Central memory CD4-positive, alpha-beta T cell (primary cell): Measurements from ENCODE around the gene SPDYE2.
"Not testable (repeated sequence)": the region's sequence is repeated elsewhere in the genome, so short reads cannot be mapped to it uniquely, and the experiment has no call there.

Experiments
- DNase-seq: peaks from one replicate; pipeline ENCODE4 v3.0.0; 2022
- total RNA-seq, 3 experiments: gene quantifications; one replicate each; lab custom pipeline; 2026; lab: John Stamatoyannopoulos, UW

The SPDYE2 gene, protein sequence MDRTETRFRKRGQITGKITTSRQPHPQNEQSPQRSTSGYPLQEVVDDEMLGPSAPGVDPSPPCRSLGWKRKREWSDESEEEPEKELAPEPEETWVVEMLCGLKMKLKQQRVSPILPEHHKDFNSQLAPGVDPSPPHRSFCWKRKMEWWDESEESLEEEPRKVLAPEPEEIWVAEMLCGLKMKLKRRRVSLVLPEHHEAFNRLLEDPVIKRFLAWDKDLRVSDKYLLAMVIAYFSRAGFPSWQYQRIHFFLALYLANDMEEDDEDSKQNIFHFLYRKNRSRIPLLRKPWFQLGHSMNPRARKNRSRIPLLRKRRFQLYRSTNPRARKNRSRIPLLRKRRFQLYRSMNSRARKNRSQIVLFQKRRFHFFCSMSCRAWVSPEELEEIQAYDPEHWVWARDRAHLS
- 0 reads per million in 3 experiments for total RNA-seq

DNA sequence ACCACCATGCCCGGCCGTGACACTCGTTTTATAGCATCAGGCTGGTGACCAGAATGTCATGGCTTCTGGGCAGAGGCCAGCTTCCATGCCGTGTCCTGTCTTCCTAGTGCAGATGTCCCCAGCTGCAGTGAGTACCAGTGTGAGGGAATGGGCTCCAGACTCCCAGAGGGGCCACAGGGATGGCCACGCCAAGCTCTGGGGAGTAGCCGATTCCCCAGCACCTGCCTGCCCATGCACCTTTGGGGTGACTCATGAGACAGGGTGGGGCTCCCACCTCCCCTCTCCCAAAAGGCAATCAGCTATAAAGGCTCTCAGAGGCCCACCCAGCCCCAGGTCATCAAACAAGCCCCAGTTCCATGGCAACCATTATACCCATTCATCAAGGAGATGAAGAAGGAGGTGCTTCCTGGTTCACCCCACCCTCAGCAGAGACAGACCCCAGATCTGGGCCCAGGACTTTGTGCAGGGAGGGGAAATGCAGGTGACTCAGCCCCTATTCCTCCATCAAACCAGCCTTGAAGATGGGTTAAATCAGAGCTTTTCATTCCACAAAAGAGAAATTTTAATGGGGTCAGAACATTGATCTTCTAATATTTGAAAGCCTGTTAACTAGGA, at the start of gene SPDYE2:
TSS of gene SPDYE2 (plus strand) at position 419 of the 615 bp plus-strand sequence. CDS start 2,030 bp downstream, outside the sequence.
- not testable (repeated sequence) for DNase-seq

DNA sequence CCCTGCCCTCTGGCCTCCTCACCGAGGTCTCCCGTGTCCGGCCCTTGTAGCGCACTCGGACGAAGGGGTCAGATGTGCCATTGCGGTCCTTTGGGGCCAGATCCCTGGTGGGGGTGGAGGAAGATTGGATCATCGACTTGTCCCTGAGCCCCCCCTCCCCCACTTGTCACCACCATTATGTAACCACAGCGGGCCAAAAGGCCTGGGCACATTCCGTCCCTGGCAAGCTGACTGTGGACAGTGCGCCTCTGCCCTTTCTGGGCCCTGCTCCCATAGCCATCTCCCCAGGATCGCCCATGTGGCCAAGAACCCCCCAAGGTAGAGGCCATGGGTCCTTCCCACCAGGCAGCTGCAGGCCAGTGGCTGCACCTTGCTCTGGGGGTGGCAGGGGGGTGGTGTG, 47.9 kb upstream of the SPDYE2 start:
- not testable (repeated sequence) for DNase-seq

DNA sequence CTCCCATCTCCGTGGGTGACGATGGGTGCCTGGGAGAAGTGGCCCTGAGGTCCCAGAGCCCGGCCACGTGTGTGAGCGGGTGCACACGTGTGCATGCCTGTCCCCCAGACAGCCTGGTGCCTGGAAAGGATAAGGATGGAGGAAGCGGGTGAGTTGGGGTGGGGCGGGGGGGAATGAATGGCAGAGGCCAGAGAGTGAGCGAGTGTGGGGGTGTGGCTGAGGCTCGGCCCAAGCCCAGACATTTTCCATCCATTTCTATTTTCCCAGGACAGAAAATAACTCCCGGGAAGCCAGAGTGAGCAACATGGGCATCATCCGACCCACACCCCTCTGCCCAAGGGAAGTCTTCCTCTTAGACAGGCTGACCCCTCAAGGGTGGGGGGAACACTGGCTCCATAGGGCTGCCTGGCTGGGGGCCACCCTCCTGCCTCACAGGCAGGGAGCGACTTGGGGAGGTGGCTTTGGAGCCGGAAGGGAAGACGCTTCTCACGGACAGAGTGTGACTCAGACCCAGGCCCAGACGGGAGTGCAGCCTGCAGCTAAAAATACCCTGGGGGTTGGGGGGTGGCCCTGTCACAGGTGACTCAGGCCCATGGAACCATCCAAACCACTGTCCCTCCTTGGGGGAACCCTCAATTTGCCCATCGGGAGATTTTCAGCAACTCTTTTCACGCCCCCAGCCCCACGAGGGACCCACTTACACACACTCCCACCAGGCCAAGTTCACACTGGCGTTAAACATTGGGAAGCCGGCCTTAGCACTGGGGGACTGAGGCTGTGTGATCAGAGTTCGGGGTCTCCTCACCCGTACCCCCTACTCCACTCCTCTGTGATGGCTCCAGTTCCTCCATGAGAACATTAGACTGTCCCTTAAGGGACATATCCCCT, 45.5 kb upstream of the SPDYE2 start:
- DNase-seq, result not testable (repeated sequence)

DNA sequence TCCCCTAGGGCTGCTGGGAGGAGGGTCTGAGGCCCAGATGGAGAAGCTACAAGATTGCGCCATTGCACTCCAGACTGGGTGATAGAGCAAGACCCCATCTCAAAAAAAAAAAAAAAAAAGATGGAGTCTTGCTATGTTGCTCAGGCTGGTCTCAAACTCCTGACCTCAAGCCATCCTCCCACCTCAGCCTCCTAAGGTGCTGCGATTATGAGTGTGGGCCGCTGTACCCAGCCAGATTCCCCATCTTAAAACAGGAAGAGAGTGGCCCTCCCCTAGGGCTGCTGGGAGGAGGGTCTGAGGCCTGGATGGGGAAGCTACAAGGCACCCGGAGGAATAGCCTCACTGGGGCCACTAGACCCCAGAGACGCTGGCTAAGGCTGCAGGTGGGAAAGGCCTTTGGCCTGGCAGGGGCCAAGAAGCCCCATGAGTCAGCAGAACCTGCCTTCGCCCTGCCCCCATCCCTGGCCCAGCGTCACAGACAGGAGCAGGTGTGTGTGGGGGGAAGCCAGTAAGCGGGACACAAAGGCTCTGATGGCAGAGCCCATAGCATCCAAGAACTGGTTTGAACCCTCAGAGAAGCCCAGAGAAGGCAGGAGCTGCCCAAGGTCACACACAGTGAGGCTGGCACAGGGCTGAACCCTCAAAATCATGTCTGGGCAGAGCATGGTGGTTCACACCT, 43.5 kb upstream of the SPDYE2 start:
- not testable (repeated sequence) for DNase-seq

DNA sequence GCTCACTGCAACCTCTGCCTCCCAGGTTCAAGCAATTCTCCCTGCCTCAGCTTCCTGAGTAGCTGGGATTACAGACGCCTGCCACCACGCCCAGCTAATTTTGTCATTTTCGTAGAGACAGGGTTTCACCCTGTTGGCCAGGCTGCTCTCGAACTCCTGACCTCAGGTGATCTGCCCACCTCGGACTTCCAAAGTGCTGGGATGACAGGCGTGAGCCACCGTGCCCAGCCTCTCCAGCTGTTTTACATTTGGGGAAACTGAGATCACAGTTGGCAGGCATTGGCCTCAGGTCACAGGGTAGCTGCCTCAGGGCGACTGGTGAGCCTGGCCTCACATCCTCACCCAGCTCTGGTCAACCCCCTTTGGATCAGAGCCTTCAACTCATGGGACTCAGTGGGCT, 40.5 kb upstream of the SPDYE2 start:
- DNase-seq, result not testable (repeated sequence)

DNA sequence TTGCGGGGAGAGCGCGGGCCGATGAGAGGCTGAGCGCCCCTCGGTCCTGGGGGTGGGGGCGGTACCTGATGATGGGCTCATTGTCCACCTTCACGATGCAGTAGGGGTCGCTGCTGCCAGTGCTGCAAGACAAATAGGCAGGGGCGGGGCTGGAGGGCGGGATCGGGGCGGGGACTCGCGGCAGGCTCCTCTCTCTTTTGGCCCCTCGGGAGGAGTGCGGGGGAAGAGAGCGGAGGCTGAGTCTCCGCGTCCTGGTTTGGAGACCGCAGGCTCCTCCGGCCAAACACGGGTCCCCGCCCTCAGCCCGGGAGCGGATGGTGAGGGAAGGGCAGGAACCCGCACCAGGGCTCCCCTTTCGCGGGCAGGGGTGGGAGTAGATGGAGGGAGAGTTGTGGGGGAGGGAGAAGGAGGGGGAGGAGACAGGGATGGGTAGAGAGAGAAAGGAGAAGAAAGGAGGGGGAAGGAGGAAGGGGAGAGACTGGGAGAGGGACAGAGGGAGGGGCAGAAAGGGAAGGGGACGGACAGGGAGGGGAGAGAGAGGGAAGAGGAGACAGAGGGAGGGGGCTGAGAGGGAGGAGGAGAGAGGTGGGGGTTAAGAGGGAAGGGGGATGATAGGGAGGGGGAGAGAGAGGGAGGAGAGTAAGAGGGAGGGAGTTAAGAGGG, 39.0 kb upstream of the SPDYE2 start:
- DNase-seq, result not testable (repeated sequence)

DNA sequence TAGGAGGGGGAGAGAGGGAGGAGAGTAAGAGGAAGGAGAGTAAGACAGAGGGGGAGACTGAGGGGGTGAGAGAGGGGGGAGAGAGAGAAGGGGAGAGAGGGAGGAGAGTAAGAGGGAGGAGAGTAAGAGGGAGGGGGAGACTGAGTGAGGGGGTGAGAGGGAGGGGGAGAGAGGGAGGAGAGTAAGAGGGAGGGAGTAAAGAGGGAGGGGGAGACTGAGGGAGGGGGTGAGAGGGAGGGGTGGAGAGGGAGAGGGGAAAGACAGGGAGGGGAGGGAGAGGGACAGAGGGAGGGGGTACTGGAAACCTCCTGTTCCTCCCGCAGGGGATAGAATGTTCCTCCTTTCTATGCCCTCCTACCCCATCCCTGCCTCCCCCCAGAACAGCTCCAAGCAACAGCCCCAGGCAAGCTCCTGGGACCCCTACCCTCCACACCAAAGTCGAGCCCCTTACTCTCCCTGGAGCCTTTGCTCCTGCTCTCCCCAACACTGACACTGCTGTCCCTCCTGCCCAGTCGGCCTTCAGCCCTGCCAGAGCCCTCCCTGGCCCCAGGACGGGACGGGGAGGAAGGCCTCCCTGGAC, 38.3 kb upstream of the SPDYE2 start:
- DNase-seq, result not testable (repeated sequence)

DNA sequence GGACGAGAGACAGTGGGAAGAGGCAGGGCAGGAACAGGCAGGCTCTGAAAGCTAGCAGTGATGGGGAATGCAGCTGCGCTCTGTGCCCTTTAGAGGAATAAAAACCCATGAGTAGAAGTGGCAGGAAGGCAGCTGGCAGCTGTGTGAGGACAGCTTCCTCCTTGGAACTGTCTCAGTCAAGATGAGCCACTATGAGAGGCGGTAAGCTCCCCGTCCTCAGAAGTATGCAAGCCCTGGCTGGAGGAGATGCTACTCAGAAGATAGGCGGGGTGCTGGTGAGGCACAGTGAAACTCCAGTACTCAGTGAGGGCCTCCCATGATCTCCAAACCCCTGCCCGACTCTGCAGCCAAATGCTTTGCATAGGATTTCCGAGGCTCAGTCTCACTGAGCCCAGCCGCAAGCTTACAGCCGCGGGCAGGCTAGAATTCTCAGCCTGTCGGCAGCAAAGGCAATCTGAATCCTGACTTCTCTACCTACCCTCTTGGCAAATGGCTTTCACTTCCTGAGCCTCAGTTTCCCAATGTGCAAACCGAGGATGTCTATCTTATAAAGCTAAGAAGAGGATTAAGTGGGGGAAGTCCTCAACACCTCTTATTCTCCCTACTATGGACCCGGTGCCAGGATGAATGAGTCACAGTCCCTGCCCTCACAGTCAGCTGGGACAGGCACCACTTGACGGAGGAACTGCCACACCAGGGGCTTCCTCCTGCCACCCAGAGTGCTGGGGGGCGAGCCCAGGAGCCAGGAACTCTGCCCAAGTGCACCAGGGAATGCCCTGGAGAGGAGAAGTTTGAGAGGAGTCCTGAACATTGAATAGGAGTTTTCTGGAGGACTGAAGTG, 35.9 kb upstream of the SPDYE2 start:
- DNase-seq, result not testable (repeated sequence)

DNA sequence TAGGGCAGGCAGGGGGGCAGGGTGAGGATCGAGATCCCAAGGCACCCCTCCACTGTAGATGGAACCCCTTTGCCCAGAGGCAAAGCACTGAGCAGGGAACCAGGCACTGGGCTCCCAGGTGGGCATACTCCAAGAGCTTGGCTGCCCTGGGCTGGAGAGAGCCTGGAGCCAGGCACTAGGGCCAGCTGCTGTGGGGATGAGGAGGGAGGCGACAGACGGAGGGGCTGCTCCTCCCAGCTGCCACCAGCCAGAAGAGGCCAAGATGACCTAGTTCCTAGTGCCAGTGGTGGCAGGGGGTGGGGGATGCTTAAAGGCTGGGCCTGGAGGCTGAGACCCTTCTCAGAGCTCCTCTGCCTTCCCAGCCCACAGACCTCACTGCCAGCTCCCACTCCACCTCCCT, 35.1 kb upstream of the SPDYE2 start:
- not testable (repeated sequence) for DNase-seq

DNA sequence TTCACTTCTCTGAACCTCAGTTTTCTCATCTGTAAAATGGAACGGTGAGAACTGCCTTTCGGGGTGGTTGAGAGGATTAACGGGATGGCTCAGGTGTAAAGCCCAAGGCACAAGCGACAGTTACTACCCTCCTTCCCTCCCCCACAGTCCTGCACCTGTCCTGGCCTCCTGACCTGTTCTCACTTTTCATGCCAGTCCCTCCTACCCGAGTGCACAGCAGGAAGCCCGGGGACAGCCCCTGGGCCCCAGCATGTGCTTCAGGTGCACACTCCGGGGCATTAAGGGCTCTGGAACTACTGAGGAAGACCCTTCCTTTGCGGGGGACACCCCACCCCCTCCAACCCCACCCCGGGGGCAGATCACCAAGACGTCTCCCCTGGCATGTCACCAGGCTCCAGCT, 34.1 kb upstream of the SPDYE2 start:
- DNase-seq, result not testable (repeated sequence)

DNA sequence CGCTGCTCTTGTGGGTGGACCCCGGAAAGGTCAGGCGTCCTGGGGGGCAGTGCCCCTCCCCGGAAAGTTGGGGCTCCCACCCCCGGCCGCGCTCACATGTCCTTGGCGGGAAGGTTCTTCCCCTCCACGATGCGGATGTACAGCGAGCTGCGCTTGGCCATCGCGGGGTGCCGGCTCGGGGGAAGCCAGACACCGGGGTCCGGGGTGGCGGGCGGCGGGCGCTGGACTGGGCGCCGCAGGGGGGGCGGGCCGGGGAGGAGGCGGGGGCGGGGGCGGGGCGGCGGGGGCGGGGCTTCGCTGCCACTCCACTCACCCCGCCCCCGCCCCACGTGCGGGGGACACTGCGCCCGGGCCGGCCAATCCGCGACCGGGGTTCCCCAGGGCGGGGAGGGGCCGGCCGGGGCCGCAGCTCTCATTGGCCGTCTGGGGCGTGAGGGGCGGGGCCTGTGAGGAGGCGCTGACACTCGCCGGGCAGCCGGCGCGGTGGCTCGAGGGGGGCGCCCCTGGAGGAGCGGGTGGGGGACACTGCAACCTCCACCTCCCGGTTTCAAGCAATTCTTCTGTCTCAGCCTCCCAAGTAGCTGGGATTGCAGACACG, 33.4 kb upstream of the SPDYE2 start, which contains the start of gene RASA4B:
TSS of gene RASA4B (minus strand) at position 228 of the 598 bp plus-strand sequence. CDS start at position 161, 67 bp downstream.
- not testable (repeated sequence) for DNase-seq

DNA sequence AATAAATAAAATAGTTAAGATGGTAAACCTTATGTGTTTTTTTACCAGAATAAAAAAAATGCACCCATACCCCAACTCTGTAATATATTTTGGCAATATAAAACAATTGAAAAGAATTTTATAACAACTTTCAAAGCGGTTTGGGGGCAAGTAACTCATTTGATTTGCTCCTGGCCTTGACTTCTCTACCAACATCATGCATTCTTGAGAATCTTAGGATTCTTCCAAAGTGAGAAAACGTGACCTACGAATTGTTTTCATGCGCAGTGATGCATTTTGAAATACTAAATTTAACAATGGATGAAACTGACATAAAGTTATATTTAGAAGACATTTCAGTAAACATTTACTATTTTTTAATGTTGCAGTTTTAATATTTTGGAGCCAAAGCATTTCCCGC, 30.2 kb upstream of the SPDYE2 start:
- not testable (repeated sequence) for DNase-seq

DNA sequence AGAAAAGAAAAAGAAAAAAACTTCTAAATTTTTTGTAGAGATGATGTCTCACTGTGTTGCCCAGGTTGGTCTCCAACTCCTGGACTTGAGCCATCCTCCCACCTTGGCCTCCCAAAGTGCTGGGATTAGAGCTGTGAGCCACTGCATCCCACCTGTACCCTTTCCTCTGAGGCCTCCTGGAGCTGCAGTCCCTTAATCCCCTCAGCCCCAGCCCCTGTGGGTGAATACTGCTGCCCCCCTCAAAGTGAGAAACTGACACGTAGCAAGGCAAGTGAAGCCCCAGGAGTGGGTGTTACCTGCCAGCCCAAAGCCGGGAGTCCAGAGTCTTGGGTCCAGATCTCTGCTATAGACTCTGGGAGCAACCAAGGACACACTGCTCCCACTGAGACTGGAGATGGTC, 26.2 kb upstream of the SPDYE2 start:
- not testable (repeated sequence) for DNase-seq

DNA sequence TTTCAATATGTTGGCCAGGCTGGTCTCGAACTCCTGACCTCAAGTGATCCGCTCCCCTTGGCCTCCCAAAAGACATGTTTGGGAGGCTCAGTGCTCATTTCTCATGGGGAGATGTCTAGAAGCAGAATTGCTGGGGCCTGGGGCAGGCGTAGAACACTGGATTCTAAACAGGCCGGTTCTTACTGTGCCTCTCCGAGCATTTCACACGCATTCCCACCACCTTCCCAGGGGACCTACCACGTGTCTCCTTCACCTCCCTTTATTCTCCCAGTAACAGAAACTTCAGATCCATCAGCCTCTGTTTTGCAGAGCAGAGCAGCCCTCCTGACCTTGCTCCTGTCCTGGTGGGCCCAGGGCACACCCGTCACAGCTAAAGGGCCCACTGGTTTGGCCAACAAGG, 23.8 kb upstream of the SPDYE2 start:
- not testable (repeated sequence) for DNase-seq

DNA sequence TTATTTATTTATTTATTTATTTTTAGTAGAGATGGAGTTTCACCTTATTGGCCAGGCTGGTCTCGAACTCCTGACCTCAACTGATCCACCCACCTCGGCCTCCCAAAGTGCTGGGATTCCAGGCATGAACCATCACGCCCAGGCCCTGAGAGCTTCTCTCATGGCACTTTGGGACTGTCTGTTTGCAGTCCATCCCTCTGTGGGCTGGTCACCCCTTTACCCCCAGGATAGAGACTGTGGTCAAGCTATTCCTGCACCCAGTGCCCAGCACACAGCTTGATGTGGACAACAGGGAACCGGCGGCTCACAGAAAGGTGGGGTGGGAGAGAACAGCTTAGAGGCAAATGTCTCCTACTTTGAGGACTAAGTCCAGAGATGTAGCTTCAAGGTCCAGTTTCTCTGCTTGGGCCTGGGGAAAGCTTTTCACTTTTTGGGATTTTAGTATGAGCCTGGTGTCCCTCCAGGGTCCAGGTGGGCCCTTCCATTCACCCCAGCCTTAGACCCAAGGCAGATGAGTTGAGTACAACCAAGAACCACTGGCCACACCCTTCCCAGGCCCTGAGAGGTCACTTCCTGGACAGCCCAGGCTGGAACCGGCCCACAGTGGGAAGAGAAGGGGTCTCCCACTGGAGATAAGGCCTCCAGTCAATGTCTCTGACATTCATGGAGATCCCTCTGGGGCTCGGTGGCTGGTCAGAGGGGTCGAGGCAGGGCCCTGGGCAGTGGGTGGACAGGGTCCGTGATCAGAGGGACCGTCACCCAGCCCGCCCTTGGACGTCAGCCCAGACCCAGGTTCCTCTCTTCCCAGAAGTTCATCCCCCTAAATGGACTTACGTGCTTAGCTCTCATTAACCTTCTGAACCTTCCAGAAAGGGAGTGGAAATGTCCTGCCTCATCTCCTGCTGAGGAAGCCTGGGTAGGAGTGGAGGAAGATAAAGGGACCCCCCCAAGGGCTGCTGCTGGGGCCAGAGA, 22.9 kb upstream of the SPDYE2 start:
- DNase-seq, result not testable (repeated sequence)

DNA sequence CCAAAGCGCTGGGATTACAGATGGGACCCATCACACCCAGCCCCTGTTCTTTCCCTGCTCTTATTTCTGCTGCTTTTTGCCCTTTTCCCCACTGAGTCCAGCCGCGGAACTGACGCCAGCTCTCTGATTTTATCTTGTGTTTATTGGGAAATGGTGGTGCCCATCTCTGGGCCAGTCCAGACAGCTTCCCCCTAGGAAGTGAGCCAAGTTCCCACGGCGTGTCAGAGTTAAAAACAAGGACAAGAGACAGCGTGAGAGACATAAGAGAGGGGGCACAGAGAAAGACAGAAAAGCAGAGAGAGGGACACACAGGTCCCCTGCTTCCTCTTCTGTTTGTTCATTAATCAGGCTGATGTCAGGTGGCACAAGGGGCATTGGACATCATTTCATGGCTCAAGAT, 19.4 kb upstream of the SPDYE2 start:
- not testable (repeated sequence) for DNase-seq

DNA sequence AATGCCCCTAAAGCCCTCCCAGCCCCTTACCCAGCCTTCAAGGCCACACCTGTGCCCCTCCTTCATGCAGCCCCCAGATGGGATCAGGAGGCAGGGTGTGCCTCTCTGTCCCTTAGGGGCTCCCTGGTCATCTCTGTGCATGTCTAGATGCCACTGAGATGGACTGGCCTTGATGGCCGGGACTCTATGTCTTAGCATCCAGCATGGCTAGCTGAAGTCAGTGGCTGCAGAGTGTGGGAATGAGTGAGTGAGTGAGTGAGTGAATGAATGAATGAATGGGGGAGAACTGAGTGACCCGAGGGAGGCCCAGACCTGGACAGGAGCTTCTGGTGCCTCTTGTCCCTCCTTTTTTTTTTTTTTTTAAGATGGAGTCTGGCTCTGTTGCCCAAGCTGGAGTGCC, 18.9 kb upstream of the SPDYE2 start:
- DNase-seq, result not testable (repeated sequence)

DNA sequence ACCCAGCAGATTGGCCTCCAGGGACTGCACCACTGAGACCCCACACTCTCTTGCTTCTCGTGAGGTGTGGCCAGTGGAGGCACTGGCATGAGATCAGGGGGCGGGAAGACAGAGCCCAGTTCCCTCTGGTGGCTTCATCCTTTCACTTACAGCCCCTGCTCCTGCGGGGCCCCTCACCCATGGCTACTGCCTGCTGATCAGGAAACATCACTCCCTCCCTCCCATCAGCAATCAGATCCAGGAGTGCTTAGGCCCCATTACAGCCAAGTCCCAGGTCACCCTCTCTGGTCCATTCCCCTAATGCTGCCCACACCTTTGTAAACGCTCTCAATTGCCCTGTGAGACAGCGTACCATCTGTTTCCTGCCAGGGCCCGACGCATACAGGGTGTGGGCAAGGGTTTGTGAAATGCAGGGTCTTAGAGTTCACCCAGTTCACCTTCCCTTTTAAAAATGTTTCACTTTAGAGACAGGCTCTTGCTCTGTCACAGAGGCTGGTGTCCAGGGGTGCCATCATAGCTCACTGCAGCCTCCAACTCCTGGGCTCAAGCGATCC, 15.9 kb upstream of the SPDYE2 start:
- DNase-seq, result not testable (repeated sequence)
